Measurements from ENCODE around the gene ARID5B.

ARID5B gene

DNA sequence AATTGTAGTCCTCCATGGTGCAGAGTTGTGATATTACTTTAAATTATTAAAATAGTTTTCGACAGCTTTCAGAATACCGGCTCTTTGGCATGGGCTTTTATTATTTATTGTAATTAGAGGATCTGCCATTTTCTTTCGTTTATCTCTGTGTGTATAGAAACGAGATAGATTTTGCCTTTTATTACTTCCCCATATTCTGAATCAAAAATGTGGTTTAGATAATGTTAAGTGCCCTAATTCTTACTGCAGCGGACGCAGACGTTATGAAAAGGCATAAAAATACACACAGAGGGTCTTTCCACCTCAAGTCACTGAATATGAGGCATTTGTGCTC is 1.9 kb upstream of the ARID5B start:
- Histone ChIP-seq H3K79me2 (ENCODE audit: control insufficient read depth, insufficient read depth, low read length, unreplicated experiment) (peaks cover 13% of the 10 kb centered on the region), H3K36me3 (ENCODE audit: insufficient read depth, low read length) (no peaks in the 10 kb centered on the region), H3K27me3 (ENCODE audit: insufficient read depth, low read length) (no peaks in the 10 kb centered on the region), H3K4me1 (ENCODE audit: control insufficient read depth, insufficient read depth, low read length, unreplicated experiment) (peaks cover 29% of the 10 kb centered on the region), H3K4me3 (ENCODE audit: low read depth, low read length) (peak overlapping the region; percentile 90), H2AFZ (ENCODE audit: low read length, unreplicated experiment) (peak overlapping the region; percentile 26), H3K27ac (ENCODE audit: low read depth, low read length) (peak overlapping the region; percentile 92)

DNA sequence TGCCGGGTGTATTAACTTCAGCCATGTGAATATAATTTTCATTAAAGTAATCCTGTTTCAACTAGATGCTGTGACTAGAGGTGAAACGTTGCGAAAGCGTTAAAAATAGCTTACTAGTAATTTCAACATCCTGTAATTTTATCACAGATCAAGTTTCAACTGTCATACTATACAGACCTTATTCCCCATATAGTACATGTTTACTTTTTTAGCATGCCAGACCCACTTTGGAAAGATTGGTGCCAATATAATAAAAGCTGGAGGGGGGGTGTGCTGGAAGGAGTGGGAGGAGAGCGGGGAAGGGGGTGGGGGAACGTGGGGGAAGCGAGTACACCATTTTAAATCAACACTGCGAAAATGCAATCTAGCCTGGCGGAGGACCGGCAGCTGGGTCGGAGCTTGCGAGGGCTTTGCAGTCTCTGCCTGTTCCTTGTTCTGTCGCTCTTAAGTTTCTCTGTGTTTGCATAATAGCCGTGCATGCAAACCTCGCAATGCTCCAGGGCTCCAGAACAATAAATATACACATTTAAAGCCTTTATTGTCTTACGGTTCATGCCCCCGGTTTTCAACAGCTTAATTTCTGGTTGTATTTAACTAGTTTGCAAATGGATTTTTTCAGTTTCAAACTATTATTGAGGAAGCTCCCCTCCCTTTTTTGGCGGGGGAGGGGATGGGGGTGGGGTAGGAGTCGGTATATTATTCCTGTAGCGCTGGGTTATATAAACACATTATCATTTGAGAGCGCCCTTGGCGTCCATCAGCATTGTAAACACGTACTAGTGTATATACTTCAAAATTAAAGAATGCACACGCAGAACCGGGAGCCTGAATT is 1.3 kb upstream of the ARID5B start:
- Histone ChIP-seq H3K4me3 (ENCODE audit: low read depth, low read length) (peak overlapping the region; percentile 90), H3K27me3 (ENCODE audit: insufficient read depth, low read length) (no peaks in the 10 kb centered on the region), H3K36me3 (ENCODE audit: insufficient read depth, low read length) (no peaks in the 10 kb centered on the region), H2AFZ (ENCODE audit: low read length, unreplicated experiment) (peak overlapping the region; percentile 100), H3K79me2 (ENCODE audit: control insufficient read depth, insufficient read depth, low read length, unreplicated experiment) (peaks cover 17% of the 10 kb centered on the region), H3K27ac (ENCODE audit: low read depth, low read length) (peak overlapping the region; percentile 92), H3K4me1 (ENCODE audit: control insufficient read depth, insufficient read depth, low read length, unreplicated experiment) (peaks cover 32% of the 10 kb centered on the region)

DNA sequence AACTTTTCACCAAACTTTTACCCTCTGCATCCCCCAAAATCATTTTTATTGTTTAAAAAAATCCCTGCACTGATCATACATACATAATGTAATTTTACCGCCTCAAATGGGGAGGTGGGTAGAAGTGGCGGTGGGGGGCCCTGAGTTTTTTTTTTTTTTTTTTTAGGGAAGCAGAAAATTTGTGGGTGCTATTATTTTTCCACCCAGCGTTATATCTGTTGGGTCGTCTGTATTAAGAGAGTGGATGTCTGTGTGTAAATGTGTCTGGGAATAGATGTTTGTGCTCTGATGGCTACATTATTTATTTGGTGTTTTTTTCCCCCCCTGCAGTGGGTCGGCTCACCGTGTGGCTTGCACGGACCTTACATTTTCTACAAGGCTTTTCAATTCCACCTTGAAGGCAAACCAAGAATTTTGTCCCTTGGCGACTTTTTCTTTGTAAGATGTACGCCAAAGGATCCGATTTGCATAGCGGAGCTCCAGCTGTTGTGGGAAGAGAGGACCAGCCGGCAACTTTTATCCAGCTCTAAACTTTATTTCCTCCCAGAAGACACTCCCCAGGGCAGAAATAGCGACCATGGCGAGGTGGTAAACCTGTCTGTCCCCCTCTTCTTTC is 438 bp downstream of the ARID5B start:
- H3K79me2 ChIP-seq (ENCODE audit: control insufficient read depth, insufficient read depth, low read length, unreplicated experiment), result peaks cover 31% of the 10 kb centered on the region
- no peaks in the 10 kb centered on the region for H3K36me3 ChIP-seq (ENCODE audit: insufficient read depth, low read length)
- H3K27ac ChIP-seq (ENCODE audit: low read depth, low read length), result peak overlapping the region; percentile 78
- H3K27me3 ChIP-seq (ENCODE audit: insufficient read depth, low read length), result no peaks in the 10 kb centered on the region
- H2AFZ ChIP-seq (ENCODE audit: low read length, unreplicated experiment), result peak overlapping the region; percentile 100
- H3K4me1 ChIP-seq (ENCODE audit: control insufficient read depth, insufficient read depth, low read length, unreplicated experiment), result peaks cover 36% of the 10 kb centered on the region
- peak overlapping the region; percentile 90 for H3K4me3 ChIP-seq (ENCODE audit: low read depth, low read length)

DNA sequence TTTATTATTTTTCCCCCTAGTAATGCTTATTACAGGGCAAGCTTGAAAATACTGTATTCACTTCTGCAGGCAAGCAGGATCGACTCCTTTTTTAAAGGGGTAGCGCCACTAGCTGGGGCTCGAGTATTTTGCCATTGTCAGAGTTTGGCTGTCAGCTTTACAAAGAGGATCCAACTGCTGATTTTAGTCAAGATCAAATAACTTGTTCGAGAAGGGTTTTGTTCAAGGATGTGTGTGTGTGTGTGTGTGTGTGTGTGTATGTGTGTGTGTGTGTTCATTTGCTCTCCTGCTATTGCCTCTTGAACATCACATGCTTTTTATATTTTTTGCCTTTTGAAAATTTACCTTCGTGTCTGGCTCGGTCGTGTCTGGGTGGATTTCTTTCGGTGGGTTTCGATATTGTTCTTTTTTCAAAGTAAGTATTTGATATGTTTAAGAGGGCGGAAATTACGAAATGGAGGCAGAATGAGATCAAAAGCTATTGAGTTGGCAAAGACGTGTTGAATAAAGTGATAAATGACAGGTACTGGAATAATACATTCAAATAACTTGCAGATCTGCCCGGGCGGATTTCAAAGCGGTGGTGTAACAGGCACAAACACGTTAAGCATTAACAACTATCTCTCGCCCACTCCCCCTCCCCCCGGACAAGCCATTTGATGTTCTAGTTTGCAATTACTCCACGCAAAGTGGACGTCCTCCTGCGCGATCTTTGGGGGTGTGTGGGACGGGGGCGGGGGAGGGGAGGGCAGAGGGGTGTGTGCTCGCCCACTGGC is 1.1 kb downstream of the ARID5B start:
- H3K4me1 ChIP-seq (ENCODE audit: control insufficient read depth, insufficient read depth, low read length, unreplicated experiment), result peaks cover 30% of the 10 kb centered on the region

DNA sequence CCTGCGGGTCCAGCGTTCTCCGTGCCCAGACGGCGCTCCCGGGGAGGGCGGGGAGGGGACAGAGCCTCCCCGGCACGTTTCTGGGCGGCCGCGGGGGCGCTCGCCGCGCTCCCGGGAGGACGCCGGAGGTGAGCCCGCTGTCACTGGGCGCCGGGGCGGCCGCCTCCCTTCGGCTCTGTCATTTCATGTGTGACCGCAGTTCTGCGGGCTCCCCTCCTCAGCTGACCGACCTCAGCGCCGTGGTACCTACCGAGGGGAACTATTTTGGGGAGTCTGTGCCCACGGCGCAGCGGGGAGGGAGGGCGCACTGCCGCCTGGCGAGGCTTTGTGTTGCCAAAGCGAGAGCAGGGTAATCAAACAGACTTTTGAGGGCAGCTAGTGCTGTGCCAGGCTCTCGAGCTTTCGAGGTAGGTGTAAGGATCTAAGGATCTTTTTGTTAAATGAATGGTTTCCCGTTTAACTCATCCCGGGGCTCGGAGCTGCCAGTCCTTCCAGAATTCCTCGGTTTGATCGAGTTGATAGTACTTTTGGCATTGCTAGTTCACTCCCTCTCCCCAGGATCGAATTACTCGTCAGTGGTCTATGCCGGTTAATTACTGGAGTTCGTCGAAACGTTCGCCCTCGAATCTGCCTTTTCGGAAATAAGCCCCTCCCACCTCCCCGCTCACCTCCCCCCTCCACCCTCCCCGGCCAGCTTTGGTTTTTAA is 1.9 kb downstream of the ARID5B start:
- Histone ChIP-seq H3K27me3 (ENCODE audit: insufficient read depth, low read length) (no peaks in the 10 kb centered on the region), H3K27ac (ENCODE audit: low read depth, low read length) (peak overlapping the region; percentile 78), H2AFZ (ENCODE audit: low read length, unreplicated experiment) (peak overlapping the region; percentile 88), H3K4me1 (ENCODE audit: control insufficient read depth, insufficient read depth, low read length, unreplicated experiment) (peaks cover 23% of the 10 kb centered on the region), H3K4me3 (ENCODE audit: low read depth, low read length) (peak overlapping the region; percentile 90), H3K79me2 (ENCODE audit: control insufficient read depth, insufficient read depth, low read length, unreplicated experiment) (peaks cover 36% of the 10 kb centered on the region), H3K36me3 (ENCODE audit: insufficient read depth, low read length) (no peaks in the 10 kb centered on the region)

More for the DNA sequence above, 1.1 kb downstream of the ARID5B start:
- no peaks in the 10 kb centered on the region for H3K27me3 ChIP-seq (ENCODE audit: insufficient read depth, low read length)
- H3K4me3 ChIP-seq (ENCODE audit: low read depth, low read length), result peak overlapping the region; percentile 90
- H3K79me2 ChIP-seq (ENCODE audit: control insufficient read depth, insufficient read depth, low read length, unreplicated experiment), result peaks cover 33% of the 10 kb centered on the region
- H2AFZ ChIP-seq (ENCODE audit: low read length, unreplicated experiment), result peak overlapping the region; percentile 56
- peak overlapping the region; percentile 78 for H3K27ac ChIP-seq (ENCODE audit: low read depth, low read length)
- no peaks in the 10 kb centered on the region for H3K36me3 ChIP-seq (ENCODE audit: insufficient read depth, low read length)

DNA sequence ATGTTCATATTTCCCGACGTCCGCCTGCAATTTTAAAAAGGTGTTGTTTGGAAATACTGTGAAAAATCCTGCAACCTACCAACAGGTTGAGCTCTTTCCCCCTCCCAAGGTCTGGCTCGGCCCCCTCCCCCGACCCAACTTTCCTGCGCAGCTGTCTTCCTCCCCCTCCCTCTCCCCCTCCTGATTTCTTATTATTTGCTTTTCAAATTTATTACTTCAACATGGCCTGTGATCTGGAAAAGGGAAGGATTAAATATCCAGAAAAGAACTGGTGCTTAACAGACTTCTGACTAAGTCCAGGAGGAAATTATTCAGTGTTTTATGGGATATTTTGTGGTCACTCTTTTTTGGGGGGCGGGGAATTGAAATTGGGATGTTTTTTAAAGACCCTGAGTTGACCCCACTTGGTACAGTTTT is 2.4 kb downstream of the ARID5B start:
- peaks cover 17% of the 10 kb centered on the region for H3K4me1 ChIP-seq (ENCODE audit: control insufficient read depth, insufficient read depth, low read length, unreplicated experiment)
- H3K27ac ChIP-seq (ENCODE audit: low read depth, low read length), result peak overlapping the region; percentile 78
- peaks cover 36% of the 10 kb centered on the region for H3K79me2 ChIP-seq (ENCODE audit: control insufficient read depth, insufficient read depth, low read length, unreplicated experiment)
- H3K27me3 ChIP-seq (ENCODE audit: insufficient read depth, low read length), result no peaks in the 10 kb centered on the region
- peak overlapping the region; percentile 90 for H3K4me3 ChIP-seq (ENCODE audit: low read depth, low read length)
- H3K36me3 ChIP-seq (ENCODE audit: insufficient read depth, low read length), result no peaks in the 10 kb centered on the region
- H2AFZ ChIP-seq (ENCODE audit: low read length, unreplicated experiment), result peak overlapping the region; percentile 16

DNA sequence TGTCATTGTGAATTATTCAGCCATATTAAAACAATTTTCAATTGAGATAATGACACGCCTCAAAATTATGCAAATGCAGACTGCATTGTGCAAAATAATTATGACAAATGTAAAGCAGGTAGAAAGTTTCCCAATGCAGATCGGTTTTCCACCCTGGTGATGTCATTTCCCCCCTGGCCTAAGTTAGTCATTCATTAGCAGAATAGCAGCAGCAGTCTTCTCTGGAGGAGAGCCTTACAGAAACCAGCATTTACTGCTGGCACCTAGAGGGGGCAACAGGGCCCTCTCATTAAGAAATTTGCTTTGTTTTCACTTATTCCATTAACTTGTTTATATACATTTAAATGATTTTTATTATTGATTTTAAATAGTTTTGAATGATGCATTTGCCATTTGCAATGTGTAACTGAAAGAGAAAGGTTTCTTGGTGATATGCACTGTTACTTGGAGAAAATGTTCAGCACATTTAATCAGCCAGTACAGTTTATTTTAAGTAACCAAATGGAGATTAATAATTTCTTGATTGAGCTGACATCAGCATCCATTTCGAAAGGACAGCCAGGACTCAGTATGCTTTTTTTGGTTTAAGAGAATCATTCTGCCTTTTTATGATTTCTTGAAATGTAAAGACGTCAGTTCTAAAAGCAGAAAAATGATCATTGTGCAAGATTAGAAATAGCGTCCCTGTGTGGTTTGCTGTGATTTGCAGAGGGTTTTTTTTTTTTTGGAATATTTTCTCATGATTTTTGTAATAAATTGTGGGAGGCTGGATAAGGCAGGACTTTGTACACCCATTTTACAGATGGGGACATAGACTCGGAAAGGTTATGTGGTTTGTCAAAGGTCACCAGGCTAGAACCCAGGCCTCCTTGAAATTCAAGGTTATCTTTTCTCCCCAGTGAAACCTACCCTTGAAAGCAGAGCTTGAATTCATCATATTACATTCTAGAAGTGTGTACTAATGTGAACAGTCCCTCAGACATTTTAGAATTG is 3.5 kb downstream of the ARID5B start:
- H2AFZ ChIP-seq (ENCODE audit: low read length, unreplicated experiment), result no peak overlapping the region
- H3K79me2 ChIP-seq (ENCODE audit: control insufficient read depth, insufficient read depth, low read length, unreplicated experiment), result peaks cover 36% of the 10 kb centered on the region
- no peaks in the 10 kb centered on the region for H3K27me3 ChIP-seq (ENCODE audit: insufficient read depth, low read length)
- no peaks in the 10 kb centered on the region for H3K36me3 ChIP-seq (ENCODE audit: insufficient read depth, low read length)
- peaks cover 9% of the 10 kb centered on the region for H3K4me1 ChIP-seq (ENCODE audit: control insufficient read depth, insufficient read depth, low read length, unreplicated experiment)
- peak overlapping the region; percentile 78 for H3K27ac ChIP-seq (ENCODE audit: low read depth, low read length)
- H3K4me3 ChIP-seq (ENCODE audit: low read depth, low read length), result peak overlapping the region; percentile 90

DNA sequence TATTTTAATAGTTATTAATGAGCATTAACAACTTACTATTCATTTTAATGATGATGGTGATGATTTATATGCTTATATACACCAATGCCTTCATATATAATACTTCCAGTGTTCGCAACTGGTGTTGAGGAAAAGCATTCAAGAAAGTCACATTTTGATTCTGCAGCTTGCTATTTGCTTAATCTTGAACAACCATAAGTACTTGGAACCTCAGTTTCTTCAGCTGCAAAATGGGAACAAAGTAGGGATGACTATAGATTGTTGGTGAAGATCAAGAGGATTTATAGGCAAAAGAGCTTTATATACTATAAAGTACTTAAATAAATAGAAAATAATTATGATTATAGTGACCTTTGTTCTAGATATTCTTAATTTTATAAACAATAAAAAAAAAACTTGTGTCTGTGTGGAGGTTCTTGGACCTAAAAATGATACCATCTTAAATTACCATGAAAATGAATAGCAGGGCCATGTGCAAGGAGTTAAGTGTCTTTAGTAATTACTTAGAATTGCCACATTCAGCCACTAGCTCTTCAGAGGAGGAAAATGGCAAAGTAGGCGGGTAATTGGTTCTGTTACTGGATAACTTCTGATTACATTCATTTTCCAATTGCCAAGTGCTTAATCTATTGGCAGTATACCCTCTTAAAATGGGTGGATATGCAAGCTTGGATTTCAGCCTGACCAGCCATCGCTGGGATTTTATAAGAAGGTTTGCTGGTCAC is 4.5 kb downstream of the ARID5B start:
- peaks cover 9% of the 10 kb centered on the region for H3K4me1 ChIP-seq (ENCODE audit: control insufficient read depth, insufficient read depth, low read length, unreplicated experiment)
- H3K4me3 ChIP-seq (ENCODE audit: low read depth, low read length), result no peak overlapping the region
- H3K79me2 ChIP-seq (ENCODE audit: control insufficient read depth, insufficient read depth, low read length, unreplicated experiment), result peaks cover 41% of the 10 kb centered on the region
- H3K27me3 ChIP-seq (ENCODE audit: insufficient read depth, low read length), result no peaks in the 10 kb centered on the region
- no peak overlapping the region for H2AFZ ChIP-seq (ENCODE audit: low read length, unreplicated experiment)
- no peak overlapping the region for H3K27ac ChIP-seq (ENCODE audit: low read depth, low read length)
- H3K36me3 ChIP-seq (ENCODE audit: insufficient read depth, low read length), result 0 out of 2 replicates have a peak, but pooled peaks cover 3% of the 10 kb centered on the region

DNA sequence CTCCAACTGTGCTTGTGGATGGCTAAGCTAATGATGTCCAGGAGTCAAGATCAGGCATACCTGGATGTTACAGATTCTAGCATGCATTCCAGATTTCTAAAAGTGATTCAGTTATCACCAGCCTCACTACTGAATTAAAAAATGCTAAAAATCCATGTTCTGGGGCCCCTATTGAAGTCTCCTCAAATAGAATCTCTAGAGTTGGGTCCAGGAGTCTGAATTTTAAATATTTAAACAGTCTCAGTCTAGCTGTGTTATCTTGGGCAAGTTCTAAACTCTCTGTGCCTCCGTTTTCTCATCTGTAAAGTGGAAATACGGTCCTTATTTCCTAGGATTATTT is 5.0 kb downstream of the ARID5B start:
- Histone ChIP-seq H2AFZ (ENCODE audit: low read length, unreplicated experiment) (no peak overlapping the region), H3K27me3 (ENCODE audit: insufficient read depth, low read length) (no peaks in the 10 kb centered on the region), H3K36me3 (ENCODE audit: insufficient read depth, low read length) (0 out of 2 replicates have a peak, but pooled peaks cover 3% of the 10 kb centered on the region), H3K27ac (ENCODE audit: low read depth, low read length) (no peak overlapping the region), H3K4me1 (ENCODE audit: control insufficient read depth, insufficient read depth, low read length, unreplicated experiment) (peaks cover 9% of the 10 kb centered on the region), H3K79me2 (ENCODE audit: control insufficient read depth, insufficient read depth, low read length, unreplicated experiment) (peaks cover 42% of the 10 kb centered on the region), H3K4me3 (ENCODE audit: low read depth, low read length) (no peak overlapping the region)
